Measurements from ENCODE around the gene IRAK4. TPM values are rescaled to one million over a fixed set of nuclear protein-coding genes. Genes with fewer than 3 reads are reported as not detected.

IRAK4 gene
- total RNA-seq, 6 experiments from 2014 or later: 11.5 to 13.1 (median 12.0) TPM

GRCh38 chr12:43835656-43836474 lies 77.1 kb downstream of the IRAK4 start, which contains the start of gene TMEM117:
TSS of gene TMEM117 (plus strand) at chr12:43836081.
- DNase-seq: peak; percentile 26
- H3K36me3 Mint-ChIP-seq (ENCODE audit: low read depth): no peaks in the 10 kb centered on the region
- no peaks in the 10 kb centered on the region for H3K9me3 Mint-ChIP-seq
- no peak for TF ChIP-seq CTCF (IDR thresholded peaks at IDR 0.05)
- H3K4me1 Mint-ChIP-seq (ENCODE audit: low read depth): peaks cover 38% of the 10 kb centered on the region
- H3K27me3 Mint-ChIP-seq (ENCODE audit: insufficient read depth): 0 out of 2 replicates have a peak, but pooled peaks cover 4% of the 10 kb centered on the region
- peak within 1 kb of the TSS; percentile 80 for H3K27ac Mint-ChIP-seq
- peak within 1 kb of the TSS; percentile 86 for H3K4me3 Mint-ChIP-seq

- H3K36me3 Mint-ChIP-seq (ENCODE audit: low read depth): no peaks in the 10 kb centered on the region
- H3K4me1 Mint-ChIP-seq (ENCODE audit: low read depth): peaks cover 44% of the 10 kb centered on the region
- H3K27me3 Mint-ChIP-seq (ENCODE audit: insufficient read depth): 0 out of 2 replicates have a peak, but pooled peaks cover 4% of the 10 kb centered on the region
- peak overlapping the region; percentile 67 for H3K27ac Mint-ChIP-seq
- no peak for TF ChIP-seq CTCF (IDR thresholded peaks at IDR 0.05)
- peak; percentile 27 for DNase-seq
- H3K4me3 Mint-ChIP-seq: peak overlapping the region; percentile 84
- no peaks in the 10 kb centered on the region for H3K9me3 Mint-ChIP-seq
Observed at GRCh38 chr12:43836475-43836989, 77.8 kb downstream of the IRAK4 start.

Other genes with a start within 250 kb of the IRAK4 start
- gene ADAMTS20, start 206.7 kb upstream of the IRAK4 start, total RNA-seq (2021; fragmentation: NEBNext Ultra II Directional; extraction: Animal tissue kit (Norgen Biotek cat#: 25700)): not detected
- gene PUS7L, start 161 bp upstream of the IRAK4 start, total RNA-seq (2021; fragmentation: NEBNext Ultra II Directional; extraction: Animal tissue kit (Norgen Biotek cat#: 25700)): 10 to 100 TPM; 14.3 to 22.6 (median 17.2) TPM
- 100 to 1,000 TPM; 146 to 165 (median 153) TPM for gene TWF1, start 47.4 kb downstream of the IRAK4 start, total RNA-seq (2021; fragmentation: NEBNext Ultra II Directional; extraction: Animal tissue kit (Norgen Biotek cat#: 25700))
- 1 to 10 TPM; 5.5 to 8.8 (median 7.0) TPM for gene TMEM117, start 77.1 kb downstream of the IRAK4 start, total RNA-seq (2021; fragmentation: NEBNext Ultra II Directional; extraction: Animal tissue kit (Norgen Biotek cat#: 25700))